IPS-NIHi7 (cell line): ENCODE results near the gene MEOX2.

ENCODE experiments used
- DNase-seq: peaks from one replicate; pipeline ENCODE4 v3.0.0; 2012; ENCODE audit warnings: mixed read lengths; ENCODE audit errors: extremely low spot score

MEOX2 gene

GRCh38 chr7:15686295-15686956 is at the start of gene MEOX2:
MEOX2 (minus strand) TSS chr7:15686683; CDS start chr7:15686402, 281 bp downstream.
- DNase-seq = peak; percentile 26

- no peak for DNase-seq
Observed at GRCh38 chr7:15729746-15730145, 43.3 kb upstream of the MEOX2 start.

GRCh38 chr7:15725051-15725450 is 38.6 kb upstream of the MEOX2 start:
- DNase-seq = no peak

GRCh38 chr7:15723841-15724240 is 37.4 kb upstream of the MEOX2 start:
- no peak for DNase-seq

GRCh38 chr7:15720849-15721471 is 34.5 kb upstream of the MEOX2 start:
- DNase-seq = no peak

DNA sequence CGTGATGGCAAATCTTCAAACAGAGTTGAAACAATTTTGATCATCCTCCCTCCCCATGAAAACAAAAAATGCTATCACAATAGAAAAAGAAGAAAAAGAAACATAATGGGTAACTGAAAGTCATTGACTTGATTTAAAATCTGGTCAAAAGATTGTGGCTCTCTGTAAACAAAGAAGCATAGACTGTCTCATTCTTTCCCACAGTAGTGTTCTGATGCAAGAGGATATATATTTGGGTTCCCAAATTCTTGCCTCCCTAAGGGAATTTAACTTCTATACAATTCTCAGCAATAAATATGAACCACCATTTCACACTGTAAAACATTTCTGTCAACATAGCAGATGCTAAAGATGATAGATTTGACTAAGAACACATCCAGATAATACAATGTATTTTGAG is 32.8 kb upstream of the MEOX2 start:
- DNase-seq = no peak

- DNase-seq = no peak
Observed at GRCh38 chr7:15715435-15715834, 29.0 kb upstream of the MEOX2 start.

- DNase-seq = no peak
Observed at GRCh38 chr7:15709978-15710377, 23.5 kb upstream of the MEOX2 start.

DNA sequence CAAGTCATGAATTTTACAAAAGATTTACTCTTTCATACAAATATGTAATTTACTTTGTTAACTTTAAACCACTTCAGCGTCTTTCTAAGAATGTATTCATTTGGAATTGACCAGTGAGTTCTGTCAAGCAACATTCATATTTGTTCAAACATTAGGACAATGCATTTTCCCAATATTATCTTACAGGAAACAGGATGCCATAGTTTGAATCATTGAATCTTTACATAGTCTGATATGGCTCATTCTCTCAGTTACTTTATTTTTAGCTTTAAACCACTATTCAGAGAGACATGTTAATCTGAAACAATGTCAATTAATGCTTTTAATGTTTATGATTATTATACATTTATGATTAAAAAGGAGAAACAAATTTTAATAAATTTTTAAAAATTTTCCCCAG is 21.1 kb upstream of the MEOX2 start:
- no peak for DNase-seq

GRCh38 chr7:15703732-15704131 is 17.2 kb upstream of the MEOX2 start:
- DNase-seq = no peak

DNA sequence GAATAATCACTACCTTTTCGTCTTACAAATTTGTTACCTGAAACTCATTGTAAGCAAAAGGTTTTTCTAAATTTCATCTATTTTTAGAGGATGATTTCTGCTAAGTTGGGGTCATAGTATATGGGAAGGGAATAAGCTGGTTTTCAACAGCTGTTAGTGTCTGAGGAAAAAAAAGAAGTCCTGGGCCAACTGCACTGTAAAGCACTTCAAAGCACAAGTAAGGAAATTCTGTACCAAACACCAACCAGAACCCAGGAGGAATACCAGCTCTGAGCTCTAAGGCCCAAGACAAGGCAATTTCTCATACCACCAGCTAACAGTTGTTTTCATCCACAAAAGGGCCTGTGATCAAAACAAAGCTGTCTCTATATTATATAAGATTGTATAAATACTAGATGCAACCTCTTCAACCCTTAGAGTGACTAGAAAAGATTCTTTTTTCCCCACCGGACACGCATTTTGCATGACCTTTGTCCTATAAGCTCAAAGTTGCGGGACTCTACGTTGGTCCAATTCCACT is 6.1 kb upstream of the MEOX2 start:
- DNase-seq = no peak

DNA sequence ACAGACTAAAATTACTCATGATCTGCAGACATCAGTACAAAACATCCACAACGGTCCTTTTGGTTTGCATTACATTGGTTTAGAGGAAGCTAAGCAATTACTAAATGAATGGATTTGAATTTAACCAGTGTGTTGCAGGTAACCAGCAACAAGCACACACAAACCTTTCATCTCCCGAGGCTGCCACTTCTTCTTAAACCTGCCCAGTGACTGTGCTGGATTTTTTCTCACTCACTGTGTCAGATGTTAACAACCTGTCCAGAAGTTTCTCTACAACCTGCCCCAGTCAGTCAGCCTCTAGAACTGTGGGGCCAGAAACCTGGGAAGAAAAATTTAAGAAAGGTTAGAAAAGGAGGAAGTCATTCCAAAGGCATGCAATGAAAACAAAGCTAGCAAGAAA is 2.4 kb upstream of the MEOX2 start:
- DNase-seq = peak; percentile 12

- DNase-seq = no peak
Observed at GRCh38 chr7:15688279-15688626, 1.8 kb upstream of the MEOX2 start.

DNA sequence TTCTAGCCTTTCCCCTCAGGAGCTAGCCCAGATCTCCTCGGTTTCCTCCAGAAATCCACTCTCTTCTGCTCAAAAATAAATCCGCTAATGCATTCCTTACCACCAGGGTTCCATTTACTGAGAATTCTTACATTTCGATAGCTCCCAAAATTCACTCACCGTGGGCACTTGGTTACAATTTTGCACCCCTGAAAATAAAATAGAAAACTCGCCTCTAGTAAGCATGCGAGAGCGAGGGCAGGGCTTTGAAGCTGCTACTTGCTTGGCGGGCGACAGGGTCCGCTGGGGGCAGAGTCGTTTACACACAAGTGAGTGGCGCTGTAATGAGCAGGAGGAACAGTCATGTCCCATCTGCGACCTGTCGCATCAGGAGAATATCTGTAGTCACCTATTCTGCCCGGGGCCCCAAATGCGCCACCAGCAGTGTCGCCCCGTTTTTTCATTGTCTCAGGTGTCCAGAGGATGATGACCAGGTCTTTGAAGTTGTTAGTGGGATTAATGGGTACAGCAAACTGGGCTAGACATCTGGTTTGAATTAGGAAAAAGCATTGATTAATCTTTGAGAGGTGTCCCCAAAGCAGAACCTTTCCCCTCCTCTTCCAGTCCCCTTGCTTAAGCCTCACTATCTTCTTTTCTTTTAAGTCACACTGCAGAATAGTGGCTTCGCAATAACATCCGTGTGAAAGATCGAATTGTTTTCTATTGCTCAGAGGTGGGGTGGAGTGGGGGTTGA is 1.2 kb upstream of the MEOX2 start:
- DNase-seq = peak; percentile 30

GRCh38 chr7:15686957-15687545 is 568 bp upstream of the MEOX2 start:
- DNase-seq = peak; percentile 11

GRCh38 chr7:15685358-15686294 is 857 bp downstream of the MEOX2 start:
- peak; percentile 40 for DNase-seq

DNA sequence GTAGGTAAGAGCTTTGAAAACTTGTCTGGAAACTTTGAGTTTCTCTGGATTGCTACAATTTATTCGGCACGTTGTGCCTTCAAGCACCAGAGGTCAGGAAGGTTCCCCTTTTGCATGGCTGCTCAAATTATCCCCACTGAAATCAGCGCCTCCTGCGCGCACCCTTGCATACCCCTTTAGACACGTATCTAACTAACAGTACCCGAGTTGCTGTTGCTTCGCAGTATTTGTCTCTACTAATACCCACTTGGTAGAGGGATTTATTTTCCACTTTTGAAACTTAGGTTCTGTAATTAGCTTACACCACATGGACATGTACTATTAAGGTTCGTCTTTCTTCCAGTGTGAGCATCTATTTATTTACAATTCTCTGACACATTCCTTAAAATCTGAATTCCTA is 1.6 kb downstream of the MEOX2 start:
- DNase-seq = no peak

GRCh38 chr7:15684111-15684800 is 2.2 kb downstream of the MEOX2 start:
- DNase-seq = no peak

GRCh38 chr7:15682751-15683245 is 3.7 kb downstream of the MEOX2 start:
- DNase-seq = no peak

DNA sequence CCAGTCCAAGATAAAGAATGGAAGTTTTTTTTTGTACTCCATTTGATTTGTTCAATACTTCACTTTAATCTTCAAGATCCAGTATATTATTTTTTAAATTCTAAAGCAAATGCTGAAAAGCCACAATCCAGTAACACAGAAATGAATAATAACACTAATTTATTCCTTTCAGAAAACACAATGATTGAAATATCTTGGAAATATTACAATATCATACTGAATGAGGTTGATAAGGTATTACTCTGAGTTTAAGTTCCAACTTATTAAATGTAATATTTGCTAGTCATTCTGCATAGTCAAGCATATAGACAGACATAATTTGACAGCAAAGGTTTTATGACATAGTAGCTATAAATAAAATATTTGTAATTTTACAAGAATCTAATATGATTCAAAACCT is 4.4 kb downstream of the MEOX2 start:
- no peak for DNase-seq

DNA sequence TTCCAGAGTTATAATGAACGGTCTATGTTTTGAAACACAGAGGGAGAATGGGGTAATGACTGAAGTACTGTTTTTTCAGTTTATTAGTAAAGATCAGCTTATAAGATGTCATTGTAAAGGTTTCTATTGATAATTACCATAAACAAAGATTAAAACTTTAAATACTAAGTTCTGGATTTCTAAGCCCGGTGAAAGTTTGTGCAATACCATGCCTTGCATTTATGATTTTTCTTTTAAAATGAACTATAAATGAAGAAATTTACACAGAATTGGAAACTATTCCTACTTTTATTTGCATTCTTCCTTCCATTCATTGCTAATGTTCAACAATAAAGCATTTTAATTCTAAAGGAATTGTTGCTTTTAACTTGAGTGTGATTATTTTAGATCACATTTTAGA is 4.9 kb downstream of the MEOX2 start:
- no peak for DNase-seq
